ENCODE results near the gene EFCAB11. TPM values are rescaled to one million over a fixed set of nuclear protein-coding genes. Genes with fewer than 3 reads are reported as not detected.

The EFCAB11 gene
- total and polyA plus RNA-seq, 2 experiments from 2014 or later: 7.7 to 24.6 TPM

DNA sequence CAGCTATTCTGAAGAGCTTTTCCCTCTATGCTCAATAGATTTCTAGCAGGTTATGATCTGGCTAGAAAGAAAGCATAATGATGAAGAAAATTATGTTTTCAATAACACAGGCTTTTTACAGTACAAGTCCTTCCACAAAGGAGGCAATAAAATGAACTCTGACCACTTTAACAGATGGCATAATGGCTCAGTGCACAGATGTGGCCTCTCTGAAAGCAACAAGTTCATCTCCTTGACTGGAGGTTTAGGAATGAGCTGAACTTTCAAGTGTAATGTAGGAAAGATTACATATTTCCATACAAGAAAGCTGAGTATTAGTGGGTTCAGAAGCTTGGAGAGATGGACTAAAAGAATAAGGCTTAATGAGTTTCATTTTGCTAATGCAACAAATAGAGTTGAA lies 147.4 kb downstream of the EFCAB11 start (continued):
- TF ChIP-seq, protein P1, sequence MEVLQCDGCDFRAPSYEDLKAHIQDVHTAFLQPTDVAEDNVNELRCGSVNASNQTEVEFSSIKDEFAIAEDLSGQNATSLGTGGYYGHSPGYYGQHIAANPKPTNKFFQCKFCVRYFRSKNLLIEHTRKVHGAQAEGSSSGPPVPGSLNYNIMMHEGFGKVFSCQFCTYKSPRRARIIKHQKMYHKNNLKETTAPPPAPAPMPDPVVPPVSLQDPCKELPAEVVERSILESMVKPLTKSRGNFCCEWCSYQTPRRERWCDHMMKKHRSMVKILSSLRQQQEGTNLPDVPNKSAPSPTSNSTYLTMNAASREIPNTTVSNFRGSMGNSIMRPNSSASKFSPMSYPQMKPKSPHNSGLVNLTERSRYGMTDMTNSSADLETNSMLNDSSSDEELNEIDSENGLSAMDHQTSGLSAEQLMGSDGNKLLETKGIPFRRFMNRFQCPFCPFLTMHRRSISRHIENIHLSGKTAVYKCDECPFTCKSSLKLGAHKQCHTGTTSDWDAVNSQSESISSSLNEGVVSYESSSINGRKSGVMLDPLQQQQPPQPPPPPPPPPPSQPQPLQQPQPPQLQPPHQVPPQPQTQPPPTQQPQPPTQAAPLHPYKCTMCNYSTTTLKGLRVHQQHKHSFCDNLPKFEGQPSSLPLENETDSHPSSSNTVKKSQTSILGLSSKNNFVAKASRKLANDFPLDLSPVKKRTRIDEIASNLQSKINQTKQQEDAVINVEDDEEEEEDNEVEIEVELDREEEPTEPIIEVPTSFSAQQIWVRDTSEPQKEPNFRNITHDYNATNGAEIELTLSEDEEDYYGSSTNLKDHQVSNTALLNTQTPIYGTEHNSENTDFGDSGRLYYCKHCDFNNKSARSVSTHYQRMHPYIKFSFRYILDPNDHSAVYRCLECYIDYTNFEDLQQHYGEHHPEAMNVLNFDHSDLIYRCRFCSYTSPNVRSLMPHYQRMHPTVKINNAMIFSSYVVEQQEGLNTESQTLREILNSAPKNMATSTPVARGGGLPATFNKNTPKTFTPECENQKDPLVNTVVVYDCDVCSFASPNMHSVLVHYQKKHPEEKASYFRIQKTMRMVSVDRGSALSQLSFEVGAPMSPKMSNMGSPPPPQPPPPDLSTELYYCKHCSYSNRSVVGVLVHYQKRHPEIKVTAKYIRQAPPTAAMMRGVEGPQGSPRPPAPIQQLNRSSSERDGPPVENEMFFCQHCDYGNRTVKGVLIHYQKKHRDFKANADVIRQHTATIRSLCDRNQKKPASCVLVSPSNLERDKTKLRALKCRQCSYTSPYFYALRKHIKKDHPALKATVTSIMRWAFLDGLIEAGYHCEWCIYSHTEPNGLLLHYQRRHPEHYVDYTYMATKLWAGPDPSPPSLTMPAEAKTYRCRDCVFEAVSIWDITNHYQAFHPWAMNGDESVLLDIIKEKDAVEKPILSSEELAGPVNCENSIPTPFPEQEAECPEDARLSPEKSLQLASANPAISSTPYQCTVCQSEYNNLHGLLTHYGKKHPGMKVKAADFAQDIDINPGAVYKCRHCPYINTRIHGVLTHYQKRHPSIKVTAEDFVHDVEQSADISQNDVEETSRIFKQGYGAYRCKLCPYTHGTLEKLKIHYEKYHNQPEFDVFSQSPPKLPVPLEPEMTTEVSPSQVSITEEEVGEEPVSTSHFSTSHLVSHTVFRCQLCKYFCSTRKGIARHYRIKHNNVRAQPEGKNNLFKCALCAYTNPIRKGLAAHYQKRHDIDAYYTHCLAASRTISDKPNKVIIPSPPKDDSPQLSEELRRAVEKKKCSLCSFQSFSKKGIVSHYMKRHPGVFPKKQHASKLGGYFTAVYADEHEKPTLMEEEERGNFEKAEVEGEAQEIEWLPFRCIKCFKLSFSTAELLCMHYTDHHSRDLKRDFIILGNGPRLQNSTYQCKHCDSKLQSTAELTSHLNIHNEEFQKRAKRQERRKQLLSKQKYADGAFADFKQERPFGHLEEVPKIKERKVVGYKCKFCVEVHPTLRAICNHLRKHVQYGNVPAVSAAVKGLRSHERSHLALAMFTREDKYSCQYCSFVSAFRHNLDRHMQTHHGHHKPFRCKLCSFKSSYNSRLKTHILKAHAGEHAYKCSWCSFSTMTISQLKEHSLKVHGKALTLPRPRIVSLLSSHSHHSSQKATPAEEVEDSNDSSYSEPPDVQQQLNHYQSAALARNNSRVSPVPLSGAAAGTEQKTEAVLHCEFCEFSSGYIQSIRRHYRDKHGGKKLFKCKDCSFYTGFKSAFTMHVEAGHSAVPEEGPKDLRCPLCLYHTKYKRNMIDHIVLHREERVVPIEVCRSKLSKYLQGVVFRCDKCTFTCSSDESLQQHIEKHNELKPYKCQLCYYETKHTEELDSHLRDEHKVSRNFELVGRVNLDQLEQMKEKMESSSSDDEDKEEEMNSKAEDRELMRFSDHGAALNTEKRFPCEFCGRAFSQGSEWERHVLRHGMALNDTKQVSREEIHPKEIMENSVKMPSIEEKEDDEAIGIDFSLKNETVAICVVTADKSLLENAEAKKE (CRISPR knock-in tag; IDR thresholded peaks at IDR 0.05): no peak
- no peak for TF ChIP-seq ZNF331 (CRISPR knock-in tag; IDR thresholded peaks at IDR 0.05; ENCODE audit: low read depth)
- no peak for TF ChIP-seq JUNB (IDR thresholded peaks at IDR 0.05; ENCODE audit: unreplicated experiment)
- no peak for TF ChIP-seq ZNF114 (CRISPR knock-in tag; IDR thresholded peaks at IDR 0.05)
- no peak for TF ChIP-seq NANOG (IDR thresholded peaks at IDR 0.05; ENCODE audit: borderline replicate concordance)
- TF ChIP-seq CREB1 (CRISPR knock-in tag; IDR thresholded peaks at IDR 0.05; ENCODE audit: low read depth): no peak
- TF ChIP-seq EZH2 (IDR thresholded peaks at IDR 0.05; ENCODE audit: low read depth, unreplicated experiment): no peak

DNA sequence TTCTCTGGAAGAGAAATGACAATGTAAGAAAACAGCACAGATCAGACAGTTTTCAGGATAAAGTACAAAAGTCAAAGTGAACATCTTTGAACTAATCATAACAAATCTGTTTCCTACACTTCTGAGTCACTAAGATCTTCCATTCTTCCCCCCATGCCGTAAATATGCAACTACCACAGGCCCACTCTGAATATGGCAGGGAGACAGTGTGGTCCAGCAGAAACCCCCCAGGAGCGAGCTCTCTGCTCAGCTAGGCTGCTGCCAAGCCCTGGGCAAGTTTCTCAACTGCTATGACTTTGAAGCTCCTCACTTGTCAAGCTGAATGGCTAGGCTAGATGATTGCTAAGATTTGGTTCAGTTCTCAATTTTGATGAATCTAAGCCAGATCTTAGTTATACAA lies 148.1 kb downstream of the EFCAB11 start:
- Histone ChIP-seq H3K27me3 (ENCODE audit: insufficient read depth) (no peaks in the 10 kb centered on the region), H3K27ac (ENCODE audit: low read depth) (no peak overlapping the region), H3K36me3 (ENCODE audit: insufficient read depth) (no peaks in the 10 kb centered on the region), H3K4me2 (no peak overlapping the region), H3K9me2 (ENCODE audit: insufficient read depth) (no peaks in the 10 kb centered on the region), H3K4me1 (ENCODE audit: insufficient read depth) (no peaks in the 10 kb centered on the region), H3K4me3 (no peak overlapping the region), H3F3A (replicated peaks; ENCODE audit: low read depth) (no peaks in the 10 kb centered on the region), H4K20me1 (replicated peaks; ENCODE audit: insufficient read depth) (no peaks in the 10 kb centered on the region), H3K79me2 (replicated peaks; ENCODE audit: insufficient read depth) (no peaks in the 10 kb centered on the region), H2AFZ (no peak overlapping the region)
- Mint-ChIP-seq H3K9me3 (no peaks in the 10 kb centered on the region), H3K27ac (no peak overlapping the region; the same call in 1 of the 2 replicates), H3K4me1 (0 out of 3 replicates have a peak, but pooled peaks cover 2% of the 10 kb centered on the region), H3K27me3 (ENCODE audit: insufficient read depth, low read depth, poor library complexity) (no peaks in the 10 kb centered on the region), H3K36me3 (ENCODE audit: low read depth) (no peaks in the 10 kb centered on the region), H3K4me3 (no peak overlapping the region)
- ATAC-seq: no peak
- no peak for DNase-seq (ENCODE audit: low spot score)
- TF ChIP-seq NANOG (IDR thresholded peaks at IDR 0.05; ENCODE audit: borderline replicate concordance) (no peak), EZH2phosphoT487 (IDR thresholded peaks at IDR 0.05; ENCODE audit: unreplicated experiment) (no peak), EZH2 (IDR thresholded peaks at IDR 0.05; ENCODE audit: low read depth, unreplicated experiment) (no peak), STAT1 (IDR thresholded peaks at IDR 0.05; ENCODE audit: unreplicated experiment) (no peak)
- TF ChIP-seq, protein P2, sequence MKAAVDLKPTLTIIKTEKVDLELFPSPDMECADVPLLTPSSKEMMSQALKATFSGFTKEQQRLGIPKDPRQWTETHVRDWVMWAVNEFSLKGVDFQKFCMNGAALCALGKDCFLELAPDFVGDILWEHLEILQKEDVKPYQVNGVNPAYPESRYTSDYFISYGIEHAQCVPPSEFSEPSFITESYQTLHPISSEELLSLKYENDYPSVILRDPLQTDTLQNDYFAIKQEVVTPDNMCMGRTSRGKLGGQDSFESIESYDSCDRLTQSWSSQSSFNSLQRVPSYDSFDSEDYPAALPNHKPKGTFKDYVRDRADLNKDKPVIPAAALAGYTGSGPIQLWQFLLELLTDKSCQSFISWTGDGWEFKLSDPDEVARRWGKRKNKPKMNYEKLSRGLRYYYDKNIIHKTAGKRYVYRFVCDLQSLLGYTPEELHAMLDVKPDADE (IDR thresholded peaks at IDR 0.05): no peak
- TF ChIP-seq, protein P3, sequence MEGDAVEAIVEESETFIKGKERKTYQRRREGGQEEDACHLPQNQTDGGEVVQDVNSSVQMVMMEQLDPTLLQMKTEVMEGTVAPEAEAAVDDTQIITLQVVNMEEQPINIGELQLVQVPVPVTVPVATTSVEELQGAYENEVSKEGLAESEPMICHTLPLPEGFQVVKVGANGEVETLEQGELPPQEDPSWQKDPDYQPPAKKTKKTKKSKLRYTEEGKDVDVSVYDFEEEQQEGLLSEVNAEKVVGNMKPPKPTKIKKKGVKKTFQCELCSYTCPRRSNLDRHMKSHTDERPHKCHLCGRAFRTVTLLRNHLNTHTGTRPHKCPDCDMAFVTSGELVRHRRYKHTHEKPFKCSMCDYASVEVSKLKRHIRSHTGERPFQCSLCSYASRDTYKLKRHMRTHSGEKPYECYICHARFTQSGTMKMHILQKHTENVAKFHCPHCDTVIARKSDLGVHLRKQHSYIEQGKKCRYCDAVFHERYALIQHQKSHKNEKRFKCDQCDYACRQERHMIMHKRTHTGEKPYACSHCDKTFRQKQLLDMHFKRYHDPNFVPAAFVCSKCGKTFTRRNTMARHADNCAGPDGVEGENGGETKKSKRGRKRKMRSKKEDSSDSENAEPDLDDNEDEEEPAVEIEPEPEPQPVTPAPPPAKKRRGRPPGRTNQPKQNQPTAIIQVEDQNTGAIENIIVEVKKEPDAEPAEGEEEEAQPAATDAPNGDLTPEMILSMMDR (conservative IDR thresholded peaks at IDR 0.05; ENCODE audit: low read depth in 2 of 2): no peak

Data from GM23338 (cell line).